HUDEP-2 (cell line): ENCODE results near the gene KRT85.

Experiments
- DNase-seq, 76 experiments: peaks; one replicate each; lab custom pipeline; 2025; ENCODE audit not compliant: unreplicated experiment in 76 of 76; lab: John Stamatoyannopoulos, UW

Gene KRT85

GRCh38 chr12:52369809-52370208, 2.5 kb upstream of the KRT85 start:
- DNase-seq: no peak

- no peak for DNase-seq
Measured at GRCh38 chr12:52369211-52369610, 1.9 kb upstream of the KRT85 start.

DNA sequence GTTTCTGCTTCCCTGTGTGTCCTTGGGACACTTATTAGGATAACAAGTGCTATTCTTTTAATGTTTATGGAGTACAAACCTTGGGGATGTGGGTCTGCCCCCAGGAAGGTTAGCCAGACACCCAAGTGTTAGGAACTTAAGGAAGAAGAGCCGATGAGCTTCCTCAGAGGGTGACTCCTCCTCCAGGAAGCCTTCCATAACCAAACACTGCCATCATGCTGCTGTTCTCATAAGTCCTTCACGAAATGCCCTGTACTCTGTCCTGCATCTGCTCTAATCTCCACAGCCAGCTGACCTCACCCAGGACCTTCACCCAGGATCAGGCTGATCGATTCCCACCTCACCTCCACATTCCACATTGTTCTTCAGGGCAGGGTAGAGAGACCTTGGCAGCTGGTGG, 1.2 kb upstream of the KRT85 start:
- DNase-seq: no peak

- no peak for DNase-seq
Measured at GRCh38 chr12:52367876-52368275, 595 bp upstream of the KRT85 start.

DNA sequence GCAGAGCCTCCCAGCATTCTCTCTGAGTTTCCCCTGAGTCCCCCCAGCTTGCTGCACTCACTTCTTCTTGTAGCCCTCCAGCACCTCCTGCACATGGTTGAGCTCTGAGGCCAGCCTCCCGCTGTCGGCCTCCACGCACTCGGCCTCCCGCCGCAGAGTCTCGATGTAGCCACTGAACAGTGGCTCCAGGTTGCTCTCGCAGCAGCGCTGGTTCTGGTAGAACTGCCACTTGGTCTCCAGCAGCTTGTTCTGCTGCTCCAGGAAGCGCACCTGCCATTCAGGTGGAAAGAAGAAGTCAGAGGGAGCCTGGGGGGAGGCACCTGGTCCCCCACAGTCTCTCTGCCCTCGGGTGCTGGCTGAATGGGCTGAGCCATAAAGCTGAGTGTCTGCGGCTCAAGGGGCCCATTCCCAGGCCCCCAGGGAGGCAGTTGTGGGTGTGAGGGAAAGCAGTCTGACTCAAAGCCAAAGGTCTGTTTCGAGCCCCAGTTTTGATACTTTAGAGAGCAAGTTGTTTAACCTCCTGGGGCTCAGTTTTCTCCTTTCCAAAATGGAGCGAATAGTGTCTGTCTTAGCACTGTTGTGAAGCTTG, 2.3 kb downstream of the KRT85 start:
- DNase-seq: no peak

DNA sequence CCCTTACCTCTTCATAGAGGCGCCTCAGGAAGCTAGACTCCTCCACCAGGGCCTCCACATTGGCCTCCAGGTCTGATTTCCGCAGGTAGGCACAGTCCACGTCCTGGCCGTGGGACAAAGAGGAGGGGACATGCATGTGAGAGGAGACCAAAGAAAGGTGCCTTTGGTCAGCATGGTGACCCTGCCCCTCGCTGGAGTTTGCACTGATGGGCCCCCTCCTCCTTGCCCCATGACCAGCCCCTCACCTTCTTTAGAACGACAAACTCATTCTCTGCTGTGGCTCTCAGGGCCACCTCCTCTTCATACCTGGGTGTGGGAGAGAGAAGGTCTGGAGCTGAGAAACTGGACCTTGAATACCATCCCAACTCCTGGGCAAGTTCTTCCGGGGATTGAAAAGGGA, 3.2 kb downstream of the KRT85 start:
- no peak for DNase-seq

GRCh38 chr12:52363111-52363679, 4.1 kb downstream of the KRT85 start:
- no peak for DNase-seq

DNA sequence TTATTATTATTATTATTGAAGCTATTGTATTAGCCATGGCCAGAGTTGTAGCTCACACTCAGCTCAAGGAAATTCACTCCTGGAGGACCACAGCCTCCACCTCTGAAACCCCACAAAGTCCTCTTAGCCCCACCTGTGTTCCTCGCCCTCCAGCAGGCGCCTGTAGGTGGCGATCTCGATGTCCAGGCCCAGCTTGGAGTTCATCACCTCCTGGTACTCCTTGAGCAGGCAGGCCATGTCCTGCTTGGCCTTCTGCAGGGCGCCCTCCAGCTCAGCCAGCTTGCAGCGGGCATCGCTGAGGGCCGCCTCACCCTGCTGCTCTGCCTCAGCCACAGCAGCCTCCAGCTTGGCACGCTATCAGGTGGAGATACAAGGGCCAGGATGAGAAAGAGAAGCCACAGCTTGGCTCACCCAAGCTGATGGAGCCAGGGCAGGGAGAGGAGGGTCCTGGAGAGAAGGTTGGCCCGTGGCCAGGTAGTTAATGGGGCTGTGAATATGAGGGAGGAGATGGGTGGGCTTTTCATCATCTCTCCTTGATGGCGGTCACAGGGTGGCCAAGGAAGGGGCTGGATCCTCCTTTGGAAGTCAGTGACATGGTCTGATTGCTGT, 5.1 kb downstream of the KRT85 start:
- DNase-seq: peak in 5 of 76 experiments; percentile 1 to 12 (median 3)

GRCh38 chr12:52361553-52361952, 5.7 kb downstream of the KRT85 start:
- no peak for DNase-seq

DNA sequence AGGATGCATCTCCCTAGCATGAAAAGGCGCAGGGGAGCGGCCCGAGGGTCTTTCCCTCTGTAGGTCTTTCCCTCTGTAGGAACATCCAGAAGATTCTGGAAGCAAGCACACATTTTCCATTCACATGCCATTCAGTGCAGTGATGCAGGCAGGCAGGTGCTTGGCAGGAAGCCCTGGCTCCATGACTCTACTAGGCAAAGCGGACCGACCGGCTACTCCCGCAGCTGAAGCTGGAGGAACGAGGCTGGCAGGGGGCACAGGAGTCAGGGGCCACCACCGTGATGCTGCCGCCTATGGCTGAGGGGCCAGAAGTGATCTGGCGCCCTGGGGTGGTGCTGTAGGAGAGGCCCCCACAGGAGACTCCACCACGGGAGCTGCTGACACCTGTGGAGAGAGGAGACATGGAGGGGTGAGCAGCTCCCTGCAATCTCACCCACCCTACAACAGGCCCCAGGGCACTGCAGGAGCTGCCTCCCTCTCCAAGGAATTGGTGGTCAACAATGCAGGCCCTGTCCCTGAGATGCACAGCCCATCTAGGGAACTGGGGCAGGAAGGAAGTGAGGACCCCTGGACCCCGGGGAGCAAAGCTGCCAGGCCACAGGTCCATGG, 6.5 kb downstream of the KRT85 start:
- no peak for DNase-seq

- DNase-seq: no peak
Measured at GRCh38 chr12:52360106-52360662, 7.1 kb downstream of the KRT85 start.

GRCh38 chr12:52359621-52360061, 7.6 kb downstream of the KRT85 start:
- no peak for DNase-seq

GRCh38 chr12:52358575-52359350, 8.5 kb downstream of the KRT85 start:
- no peak for DNase-seq

DNA sequence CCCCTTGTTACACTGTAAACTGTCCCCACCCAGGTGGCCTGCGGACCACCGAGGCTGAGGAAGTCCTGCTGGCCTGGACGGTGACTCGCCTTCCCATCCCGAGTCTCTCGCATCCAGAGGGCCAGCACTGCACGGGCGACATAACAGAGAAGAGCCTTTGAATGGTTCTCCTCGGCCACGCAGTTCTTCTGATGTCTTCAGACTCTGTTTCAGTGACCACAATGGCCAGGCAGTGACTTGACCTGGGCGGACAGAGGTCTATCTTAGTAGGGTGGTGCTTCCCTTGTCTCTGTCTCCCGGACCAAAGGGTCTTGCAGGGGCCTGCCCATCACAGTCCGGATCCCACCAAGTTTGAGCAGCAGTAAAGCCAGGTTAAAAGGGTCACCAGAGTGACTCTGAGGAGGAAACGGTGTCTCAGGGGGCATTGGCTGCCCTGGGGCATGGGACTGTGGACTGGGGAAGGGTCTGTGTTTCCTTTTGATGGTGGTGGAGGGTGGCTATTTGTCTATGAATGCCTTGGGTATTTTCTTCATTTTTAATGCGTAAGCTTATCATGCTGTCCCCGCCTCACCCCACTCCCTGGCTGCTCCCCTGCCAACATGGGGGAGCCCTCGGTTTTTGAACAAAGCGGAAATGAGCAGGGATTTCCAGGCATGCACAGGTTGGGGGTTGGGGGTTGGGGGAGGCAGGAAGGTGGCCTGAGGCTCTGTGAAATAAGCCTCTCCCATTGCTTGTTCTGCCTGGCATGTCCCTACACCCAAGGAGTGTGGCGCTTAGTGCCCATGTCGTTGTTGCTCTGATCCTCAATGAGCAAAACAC, 10.3 kb downstream of the KRT85 start:
- DNase-seq: no peak

- DNase-seq: no peak
Measured at GRCh38 chr12:52356031-52356761, 11.1 kb downstream of the KRT85 start.

- DNase-seq: no peak
Measured at GRCh38 chr12:52355176-52355575, 12.1 kb downstream of the KRT85 start.

DNA sequence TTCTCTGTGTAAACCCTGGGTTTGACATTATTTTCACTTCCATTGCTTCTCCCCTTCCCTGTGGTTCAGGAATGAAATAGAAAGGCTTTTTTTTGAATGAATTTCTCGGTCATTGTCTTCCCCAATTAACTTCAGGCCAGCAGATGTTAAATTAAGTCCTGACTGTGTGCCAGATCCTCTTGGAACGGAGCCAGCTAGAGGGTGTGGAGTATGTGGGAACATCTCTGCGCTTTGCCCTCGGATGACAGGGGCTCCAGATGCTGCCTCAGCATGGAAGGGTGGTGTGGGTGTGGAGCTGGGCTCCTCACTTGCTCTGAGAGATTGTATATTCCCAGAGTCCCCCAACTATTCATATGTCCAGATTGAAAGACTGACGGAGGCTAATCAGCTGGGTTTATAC, 13.1 kb downstream of the KRT85 start:
- peak in 1 of 76 experiments; percentile 5 for DNase-seq

GRCh38 chr12:52353766-52354165, 13.5 kb downstream of the KRT85 start:
- no peak for DNase-seq

GRCh38 chr12:52352951-52353350, 14.3 kb downstream of the KRT85 start:
- DNase-seq: no peak
